HG02943 (cell line): ENCODE results near the gene ACVR1C.
"Not testable (repeated sequence)": the region's sequence is repeated elsewhere in the genome, so short reads cannot be mapped to it uniquely, and the experiment has no call there.

Source experiments
- ATAC-seq: cut with Tn5 transposase; IDR thresholded peaks from one replicate; pipeline ENCODE4 v1.9.1; 2021; ENCODE audit warnings: mild to moderate bottlenecking, low read depth, moderate library complexity; ENCODE audit not compliant: unreplicated experiment

ACVR1C gene

DNA sequence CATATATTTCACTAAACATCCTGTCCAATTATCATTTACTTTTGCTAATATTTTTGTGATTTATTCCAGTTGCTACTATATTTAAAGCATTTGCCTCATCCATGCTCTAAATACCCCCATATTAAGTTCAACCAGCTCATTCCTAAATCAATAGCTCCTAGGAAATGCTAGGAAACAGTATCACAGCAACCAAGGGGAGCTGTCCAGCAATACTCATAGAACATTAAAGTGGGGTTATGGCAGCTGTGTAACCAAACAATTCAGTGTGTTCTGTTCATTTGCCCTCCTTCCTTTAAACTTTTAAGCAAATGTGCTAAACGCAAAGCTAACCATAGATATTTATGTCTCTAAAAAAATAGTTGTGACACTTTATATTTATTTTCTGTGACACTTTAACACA lies 41.1 kb downstream of the ACVR1C start:
- ATAC-seq, result no peak

DNA sequence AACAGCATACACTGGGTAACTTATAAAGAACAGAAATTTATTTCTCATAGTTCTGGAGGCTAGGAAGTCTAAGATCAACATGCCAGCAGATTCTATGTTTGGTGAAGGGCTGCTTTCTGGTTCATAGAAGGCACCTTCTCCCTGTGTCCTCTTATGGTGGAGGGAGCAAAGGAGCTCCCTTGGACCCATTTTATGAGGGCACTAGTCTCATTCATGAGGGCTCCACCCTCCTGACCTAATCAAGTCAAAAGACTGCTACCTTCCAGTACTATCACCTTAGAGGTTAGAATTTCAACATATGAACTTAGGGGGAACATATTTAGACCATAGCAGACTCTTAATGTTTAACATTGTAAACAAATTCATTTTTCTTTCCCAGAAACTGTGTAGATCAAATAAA lies 54.5 kb downstream of the ACVR1C start:
- no peak for ATAC-seq

DNA sequence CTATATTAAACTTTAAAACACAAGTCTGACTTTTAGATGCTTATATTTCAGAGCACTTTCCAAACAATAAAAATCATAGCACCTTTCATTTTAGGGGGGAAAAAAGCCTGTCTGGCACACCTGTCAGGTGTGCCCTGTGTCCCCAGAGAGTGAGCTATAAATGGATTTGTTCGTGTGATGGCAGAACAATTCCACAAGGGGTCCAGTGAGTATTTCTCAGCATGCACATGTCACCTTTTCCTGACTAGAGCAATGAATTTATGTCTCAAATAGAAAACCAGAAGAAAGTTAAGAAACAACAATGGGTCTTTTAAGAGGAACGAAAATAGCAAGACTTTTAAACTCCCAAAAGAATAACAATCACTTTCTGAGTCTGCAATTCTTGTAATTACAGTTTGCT lies 55.9 kb downstream of the ACVR1C start:
- ATAC-seq, result no peak

DNA sequence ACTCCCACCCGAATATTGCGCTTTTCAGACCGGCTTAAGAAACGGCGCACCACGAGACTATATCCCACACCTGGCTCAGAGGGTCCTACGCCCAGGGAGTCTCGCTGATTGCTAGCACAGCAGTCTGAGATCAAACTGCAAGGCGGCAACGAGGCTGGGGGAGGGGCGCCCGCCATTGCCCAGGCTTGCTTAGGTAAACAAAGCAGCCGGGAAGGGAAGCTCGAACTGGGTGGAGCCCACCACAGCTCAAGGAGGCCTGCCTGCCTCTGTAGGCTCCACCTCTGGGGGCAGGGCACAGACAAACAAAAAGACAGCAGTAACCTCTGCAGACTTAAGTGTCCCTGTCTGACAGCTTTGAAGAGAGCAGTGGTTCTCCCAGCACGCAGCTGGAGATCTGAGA lies 62.0 kb downstream of the ACVR1C start:
- ATAC-seq, result not testable (repeated sequence)

DNA sequence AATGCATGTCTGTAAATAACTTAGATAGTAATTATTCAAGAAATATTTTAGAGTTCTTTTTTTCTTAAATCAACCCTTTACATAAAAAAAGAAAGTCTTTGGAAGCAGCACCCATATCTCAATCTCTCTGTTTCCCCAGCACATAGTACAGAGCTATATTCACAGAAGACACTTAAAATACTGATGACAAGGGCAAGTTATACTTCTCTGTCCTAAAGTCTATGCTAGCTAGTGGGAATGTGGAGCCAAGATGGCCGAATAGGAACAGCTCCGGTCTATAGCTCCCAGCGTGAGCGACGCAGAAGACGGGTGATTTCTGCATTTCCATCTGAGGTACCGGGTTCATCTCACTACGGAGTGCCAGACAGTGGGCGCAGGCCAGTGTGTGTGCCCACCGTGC lies 62.6 kb downstream of the ACVR1C start:
- not testable (repeated sequence) for ATAC-seq

DNA sequence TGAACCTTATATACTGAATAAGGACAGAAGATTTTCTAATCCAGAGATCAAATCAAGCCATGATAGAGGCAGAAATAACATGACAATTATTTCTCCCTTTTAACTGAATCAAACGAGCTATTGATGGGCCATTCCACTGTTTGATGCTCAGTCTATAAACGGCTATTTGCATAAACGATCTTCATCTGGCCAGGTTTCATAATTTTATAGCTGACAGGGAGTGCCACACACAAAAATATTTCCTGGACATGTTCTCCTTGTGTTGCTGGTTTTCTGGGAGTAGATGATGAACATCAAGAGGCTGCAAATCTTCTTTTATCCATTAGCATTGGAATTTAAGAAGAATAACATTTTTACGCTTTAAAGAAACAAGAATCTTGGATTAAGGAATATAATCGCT lies 63.1 kb downstream of the ACVR1C start:
- ATAC-seq, result no peak

DNA sequence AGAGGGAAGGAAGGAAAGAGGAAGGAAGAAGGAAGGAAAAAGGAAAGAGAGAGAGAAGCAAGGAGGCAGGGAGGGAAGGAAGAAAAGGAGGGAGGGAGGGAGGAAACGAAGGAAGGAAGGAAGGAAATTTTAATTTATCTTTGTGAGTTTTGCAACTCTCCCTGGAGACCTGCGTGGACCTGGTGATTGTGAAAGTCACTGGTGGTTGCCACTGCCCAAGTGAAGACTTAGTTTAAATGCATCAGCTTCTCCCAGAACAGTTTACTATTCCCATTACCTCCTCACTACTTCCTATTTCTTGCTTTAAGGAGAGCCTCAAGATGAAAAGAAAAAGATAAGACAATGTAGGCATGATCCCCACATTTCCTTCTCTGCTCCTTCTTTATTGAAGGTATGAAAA lies 68.8 kb downstream of the ACVR1C start:
- no peak for ATAC-seq

DNA sequence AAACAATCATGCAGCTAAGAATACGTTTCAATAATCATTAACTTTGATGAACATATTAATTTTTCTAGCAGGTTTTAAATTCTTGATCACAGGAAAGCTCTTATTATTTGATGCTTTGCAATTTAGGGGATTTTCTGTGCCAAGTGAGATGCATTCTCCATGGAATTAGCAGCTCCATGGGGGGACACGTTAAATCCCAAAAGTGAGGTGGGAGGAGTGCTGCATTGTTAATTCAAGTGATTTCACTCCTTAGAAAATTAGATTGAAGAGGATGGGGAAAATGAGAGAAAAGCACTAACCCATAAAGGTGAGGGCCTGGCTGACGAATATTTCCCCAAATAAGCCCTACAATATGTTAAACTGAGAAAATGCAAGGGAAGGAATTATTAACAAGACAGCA lies 69.2 kb downstream of the ACVR1C start:
- ATAC-seq, result no peak

DNA sequence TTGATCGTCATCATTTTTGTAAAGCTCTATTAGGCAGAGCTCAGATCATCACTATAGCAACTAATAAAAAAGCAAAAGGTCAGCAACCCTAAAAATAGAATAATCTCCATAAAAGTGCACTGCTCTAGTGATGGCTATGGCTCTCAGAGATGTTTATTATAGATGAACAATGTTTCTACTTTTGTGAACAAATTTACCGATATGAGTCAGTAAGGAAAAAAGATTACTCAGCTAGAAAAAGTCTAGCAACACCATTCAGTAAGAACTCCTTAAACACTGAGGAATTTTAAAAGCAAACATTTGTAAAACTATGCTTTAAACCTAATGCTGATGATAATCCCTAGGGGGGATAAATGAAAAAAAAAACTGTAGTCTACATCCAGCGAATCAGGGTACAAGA lies 69.6 kb downstream of the ACVR1C start:
- ATAC-seq, result no peak

DNA sequence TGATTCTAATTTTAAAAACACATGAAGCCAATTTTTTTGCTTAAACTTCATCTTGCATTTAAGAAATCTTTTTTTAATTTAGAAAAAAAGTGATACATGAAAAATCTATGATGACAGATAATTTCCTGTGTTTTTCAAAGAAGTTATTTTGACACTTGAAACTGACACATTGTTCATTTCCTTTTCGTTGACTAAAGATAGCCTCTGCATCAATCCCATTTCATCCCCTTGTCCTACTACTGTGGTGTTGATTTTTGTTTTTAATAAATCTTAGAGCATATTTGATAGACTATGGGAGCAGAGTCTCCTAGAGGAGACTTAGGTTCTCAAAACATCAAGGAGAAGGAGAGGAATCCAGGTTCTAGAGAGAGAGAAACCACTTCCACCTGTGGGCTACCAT lies 70.9 kb downstream of the ACVR1C start:
- ATAC-seq, result no peak

DNA sequence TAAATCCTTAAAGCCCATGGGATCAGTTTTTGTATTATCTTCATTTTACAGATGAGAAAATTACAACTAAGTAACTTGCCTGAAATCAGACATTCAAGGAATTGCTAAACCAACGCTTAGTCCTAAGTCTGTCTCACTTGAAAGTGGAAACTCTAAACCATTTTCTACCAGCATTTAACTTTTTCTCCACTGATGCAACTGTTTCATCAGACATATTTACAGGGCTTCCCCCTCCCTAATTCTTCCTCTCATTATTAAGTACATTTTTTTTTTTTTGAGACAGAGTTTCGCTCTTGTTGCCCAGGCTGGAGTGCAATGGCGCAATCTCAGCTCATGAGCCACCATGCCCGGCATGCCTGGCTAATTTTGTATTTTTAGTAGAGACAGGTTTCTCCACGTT lies 88.6 kb downstream of the ACVR1C start:
- no peak for ATAC-seq

DNA sequence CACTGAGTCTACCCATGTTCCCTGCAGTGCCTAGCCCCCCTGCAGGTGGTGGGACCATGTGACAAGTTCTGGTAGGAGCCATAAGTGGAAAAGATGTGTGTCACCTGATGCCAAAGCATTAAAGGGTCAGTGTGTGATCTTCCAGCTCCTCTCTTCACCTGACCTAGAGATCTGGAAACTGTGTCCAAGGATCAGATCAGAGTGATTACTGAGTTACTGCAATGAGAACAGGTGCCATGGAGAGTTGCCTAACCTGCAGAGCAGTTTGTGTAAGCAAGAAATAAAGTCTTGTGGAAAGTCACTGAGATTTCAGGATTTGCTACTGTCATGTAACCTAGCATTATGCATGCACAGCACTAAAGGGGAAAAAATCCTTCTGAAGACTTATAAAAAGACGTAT lies 90.6 kb downstream of the ACVR1C start:
- ATAC-seq, result no peak

DNA sequence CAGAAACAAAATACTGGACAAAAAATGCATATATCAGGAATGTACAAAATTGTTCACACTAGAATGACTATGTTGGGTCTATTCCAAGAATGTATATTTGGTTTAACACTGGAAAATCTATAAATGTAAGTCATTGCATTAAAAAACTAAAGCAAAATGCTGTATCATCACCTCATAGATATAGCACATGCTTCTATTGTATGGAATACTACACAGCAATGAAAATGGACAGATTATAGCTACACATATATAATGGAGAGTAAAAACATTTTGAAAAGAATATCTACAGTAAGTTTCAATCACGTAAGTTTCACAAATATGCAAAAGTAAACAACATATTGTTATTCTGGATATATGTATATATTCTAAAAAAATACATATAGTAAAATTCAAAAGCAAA lies 91.8 kb downstream of the ACVR1C start:
- ATAC-seq, result no peak

DNA sequence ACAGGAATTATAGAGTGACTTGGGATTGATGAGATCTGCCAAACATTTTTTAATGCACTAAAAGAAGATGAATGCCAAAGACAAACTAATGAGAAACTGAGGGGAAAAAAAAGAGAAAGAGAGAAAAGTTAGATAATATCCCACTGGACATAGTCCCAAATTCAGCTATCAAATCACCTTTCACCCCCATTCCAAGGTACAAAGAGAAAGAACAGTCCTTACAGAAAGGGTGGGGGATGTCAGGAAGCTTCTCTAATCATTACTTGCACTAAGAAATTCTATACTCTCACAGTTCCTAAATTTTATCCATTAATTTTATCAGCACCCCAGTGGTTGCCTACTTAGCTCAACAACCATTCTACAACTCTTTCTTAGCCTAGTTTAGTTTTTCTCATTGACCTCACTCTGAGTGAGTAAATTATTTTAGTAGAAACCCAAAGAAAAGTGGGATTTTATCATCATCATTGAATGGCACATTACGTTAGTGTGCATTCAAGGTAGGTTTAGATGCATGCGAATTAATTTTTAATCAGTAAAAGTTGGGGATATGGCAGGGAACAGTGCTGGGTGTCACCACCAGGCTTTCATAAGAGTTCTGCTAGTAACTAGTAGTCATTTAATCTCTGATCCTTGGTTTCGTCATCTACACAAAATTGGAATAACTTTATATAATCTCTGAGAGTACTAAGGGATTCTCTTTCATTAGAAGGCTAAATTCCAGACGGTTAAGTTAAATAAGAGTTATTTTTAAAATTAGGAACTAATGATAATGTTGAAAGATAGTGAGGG lies 99.5 kb downstream of the ACVR1C start:
- no peak for ATAC-seq

DNA sequence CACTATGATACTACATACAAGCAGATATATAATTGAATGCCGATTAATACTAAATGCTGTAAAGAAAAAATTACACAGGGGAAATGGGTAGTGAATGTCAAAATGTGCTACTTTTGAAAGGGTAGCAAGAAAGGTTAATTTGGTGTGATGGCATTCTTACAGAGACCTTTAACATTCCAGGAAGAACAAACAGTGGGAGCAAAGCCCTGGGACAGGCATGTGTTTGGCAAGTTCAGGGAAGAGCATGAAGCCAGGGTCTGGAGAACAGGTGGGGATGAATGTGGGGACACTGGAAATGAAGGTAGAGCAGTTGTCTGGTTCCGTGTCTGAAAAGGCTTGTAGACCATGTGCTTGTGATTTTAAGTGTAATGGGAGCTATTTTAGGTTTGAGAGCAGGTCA lies 102.6 kb downstream of the ACVR1C start:
- no peak for ATAC-seq

DNA sequence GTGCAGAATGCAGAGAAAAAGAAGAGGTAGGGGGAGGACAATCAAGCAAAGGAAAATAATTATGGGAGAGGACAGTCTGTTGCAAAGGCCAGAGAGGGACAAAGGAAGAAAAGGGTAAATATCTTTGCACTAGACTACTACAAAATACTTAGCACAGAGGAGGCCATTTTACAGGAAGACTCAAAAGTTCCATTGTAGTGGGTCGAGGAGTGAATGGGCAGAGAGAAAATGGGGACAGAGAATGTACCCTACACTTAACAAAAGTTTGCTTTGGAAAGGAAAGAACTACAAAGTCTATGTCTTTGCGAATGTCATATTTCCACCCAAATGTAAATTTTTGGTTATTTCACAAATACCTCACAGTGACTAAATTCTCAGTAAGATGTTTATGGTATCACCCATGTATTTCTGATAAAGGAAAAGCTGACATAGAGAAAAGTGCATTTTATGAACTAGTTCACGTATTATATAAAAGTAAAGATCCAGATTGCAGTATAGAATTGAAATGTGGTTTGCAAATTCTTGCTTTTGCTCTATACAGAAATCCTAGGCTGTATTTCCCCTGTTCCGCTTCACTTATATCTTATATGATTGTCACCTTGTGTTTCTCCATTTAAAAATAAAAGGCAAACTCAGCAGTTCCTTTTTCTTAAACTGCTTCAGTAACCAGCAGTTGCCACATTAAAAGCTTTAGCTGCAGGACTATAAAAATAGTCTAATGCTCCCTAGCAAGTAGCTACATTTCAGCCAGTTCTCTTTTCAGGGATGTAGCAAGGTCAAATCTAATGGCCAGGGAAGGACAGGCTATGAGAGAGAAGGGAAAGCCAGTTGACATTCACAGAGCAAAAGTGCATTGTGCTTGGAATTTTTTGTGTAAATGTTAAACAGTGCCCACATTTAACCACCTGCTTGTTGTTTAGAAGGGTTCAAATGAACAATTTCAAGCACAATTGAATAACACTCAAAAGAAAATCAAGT lies 105.1 kb downstream of the ACVR1C start:
- ATAC-seq, result no peak

DNA sequence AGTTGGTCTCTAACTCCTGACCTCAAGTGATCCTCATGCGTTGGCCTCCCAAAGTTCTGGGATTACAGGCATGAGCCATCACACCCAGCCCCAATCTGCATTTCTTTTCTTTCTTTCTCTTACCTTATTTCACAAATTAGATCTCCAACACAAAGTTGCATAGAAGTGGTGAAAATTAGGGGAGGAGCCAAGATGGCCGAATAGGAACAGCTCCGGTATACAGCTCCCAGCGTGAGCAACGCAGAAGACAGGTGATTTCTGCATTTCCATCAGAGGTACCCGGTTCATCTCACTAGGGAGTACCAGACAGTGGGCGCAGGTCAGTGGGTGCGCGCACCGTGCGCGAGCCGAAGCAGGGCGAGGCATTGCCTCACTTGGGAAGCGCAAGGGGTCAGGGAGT lies 113.7 kb downstream of the ACVR1C start:
- not testable (repeated sequence) for ATAC-seq

DNA sequence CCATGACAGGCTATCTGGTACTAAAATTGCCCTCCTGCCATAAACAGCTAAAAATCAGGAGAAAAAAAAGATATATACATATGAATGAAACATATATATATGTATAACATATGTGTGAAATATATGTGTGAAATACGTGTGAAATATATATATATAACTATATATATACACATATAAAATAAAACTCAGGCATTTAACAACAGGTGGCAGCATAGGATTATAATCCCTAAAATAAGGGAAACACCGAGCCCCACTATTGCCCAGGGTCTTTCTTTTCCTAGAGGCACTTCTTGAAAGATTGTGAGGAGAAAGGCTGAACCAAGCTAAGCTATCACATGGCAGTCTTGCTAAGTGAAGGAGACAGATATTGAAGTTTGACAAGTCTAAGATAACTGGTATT lies 118.9 kb downstream of the ACVR1C start:
- no peak for ATAC-seq

DNA sequence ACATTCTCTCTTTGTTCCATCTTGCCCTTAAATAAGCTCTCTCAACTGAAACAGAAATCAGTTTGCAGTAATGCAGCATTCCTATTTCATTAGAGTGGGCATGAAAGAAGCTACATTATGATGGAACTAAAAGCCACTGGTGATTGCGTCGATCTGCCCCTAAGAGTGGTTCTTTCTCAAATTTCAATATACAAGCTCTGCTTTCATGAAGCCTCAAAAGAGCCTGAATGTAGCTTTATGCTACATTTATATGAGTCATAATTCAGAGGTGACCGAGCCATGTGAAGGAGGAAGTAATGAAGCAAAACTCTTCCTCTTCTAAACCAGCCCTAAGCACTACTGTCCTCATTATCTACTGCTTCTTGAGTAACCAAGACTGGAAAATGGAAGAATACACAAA lies 120.0 kb downstream of the ACVR1C start:
- ATAC-seq, result no peak

DNA sequence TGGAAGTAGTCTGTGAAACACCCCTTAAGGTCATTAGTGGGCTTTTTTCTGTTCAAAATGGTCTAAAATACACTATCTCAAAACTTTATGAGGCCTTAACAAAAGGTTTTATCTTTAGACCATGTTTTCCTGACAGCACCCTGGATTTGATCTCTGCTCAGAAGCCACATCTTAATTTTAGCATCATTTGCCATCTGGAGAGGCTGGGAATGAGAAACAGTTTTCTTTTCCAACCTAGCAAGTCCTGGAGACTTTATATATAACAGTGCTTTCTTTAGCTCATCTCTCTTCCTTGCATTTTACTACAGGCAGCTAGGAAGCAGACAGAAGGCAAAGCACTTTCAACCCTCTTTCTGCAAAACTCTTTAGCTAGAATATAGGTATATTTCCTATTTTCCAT lies 122.1 kb downstream of the ACVR1C start:
- no peak for ATAC-seq

DNA sequence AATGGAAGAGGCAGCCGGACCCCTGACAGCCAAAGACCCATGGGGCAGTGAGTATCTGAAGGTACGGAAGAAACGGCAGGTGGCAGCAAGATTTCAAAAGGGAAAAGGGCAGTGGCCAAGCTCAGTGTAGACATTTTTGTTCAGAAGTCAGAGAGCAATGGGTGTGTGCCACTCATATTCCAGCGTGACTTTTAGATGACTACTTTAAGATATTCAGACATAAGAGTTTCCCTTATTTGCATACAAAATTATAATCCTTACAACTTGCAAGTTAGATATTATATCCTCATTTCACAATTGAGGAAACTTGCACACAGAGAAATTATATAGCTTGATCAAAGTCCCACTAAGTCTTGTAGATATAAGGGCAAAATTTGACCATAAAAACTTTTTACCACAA lies 124.0 kb downstream of the ACVR1C start:
- ATAC-seq, result no peak

DNA sequence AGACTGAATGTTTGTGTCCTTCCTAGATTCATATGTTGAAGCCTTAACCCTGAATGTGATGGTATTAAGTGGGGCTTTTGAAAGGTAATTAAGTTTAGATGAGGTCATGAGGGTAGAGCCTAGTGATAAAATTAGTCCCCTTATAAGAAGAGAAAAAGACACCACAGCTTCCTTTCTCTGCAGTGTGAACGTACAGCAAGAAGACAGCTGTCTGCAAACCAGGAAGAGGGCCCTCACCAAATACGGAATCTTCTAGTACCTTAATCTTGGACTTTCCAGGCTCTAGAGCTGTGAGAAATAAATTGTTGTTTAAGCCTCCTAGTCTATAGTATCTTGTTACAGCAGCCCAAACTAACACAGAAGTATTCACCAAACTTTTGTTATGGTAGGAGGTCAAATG lies 127.6 kb downstream of the ACVR1C start:
- ATAC-seq, result no peak
